ENCODE measurements around the gene EGLN1. TPM values are rescaled to one million over a fixed set of nuclear protein-coding genes. Genes with fewer than 3 reads are reported as not detected.

The EGLN1 gene
- total RNA-seq, 2 experiments from 2014 or later: 34.9 to 39.8 TPM

DNA sequence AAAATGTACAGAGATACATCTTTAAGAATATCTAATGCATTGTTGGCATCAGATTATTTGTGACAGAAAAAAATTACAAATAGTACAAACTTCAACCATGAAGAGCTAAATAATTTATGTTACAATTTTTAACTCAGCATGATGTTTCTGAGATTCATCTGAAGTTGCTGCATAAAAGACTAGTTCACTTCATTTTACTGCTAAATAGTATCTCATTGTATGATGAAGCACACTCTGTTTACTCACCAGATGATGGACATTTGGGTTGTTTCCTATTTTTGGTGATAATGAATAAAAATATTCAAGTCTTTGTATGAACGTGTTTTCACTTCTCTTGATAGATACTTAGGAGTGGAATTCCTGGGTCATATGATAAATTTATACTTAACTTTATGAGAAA is 20.6 kb downstream of the EGLN1 start:
- Mint-ChIP-seq H3K27me3 (no peaks in the 10 kb centered on the region), H3K36me3 (peaks cover 16% of the 10 kb centered on the region), H3K27ac (no peak overlapping the region), H3K9me3 (no peaks in the 10 kb centered on the region), H3K4me1 (peaks cover 14% of the 10 kb centered on the region), H3K4me3 (no peak overlapping the region)
- DNase-seq: no peak
- ATAC-seq (ENCODE audit: low read depth): no peak
- POLR2A ChIA-PET: no interaction called here

- no peak for ATAC-seq (ENCODE audit: low read depth)
- no peaks in the 10 kb centered on the region for H3K9me3 Mint-ChIP-seq
- no peak overlapping the region for H3K27ac Mint-ChIP-seq
- peaks cover 16% of the 10 kb centered on the region for H3K36me3 Mint-ChIP-seq
- peaks cover 17% of the 10 kb centered on the region for H3K4me1 Mint-ChIP-seq
- POLR2A ChIA-PET: no interaction called here
- no peak for DNase-seq
- H3K4me3 Mint-ChIP-seq: no peak overlapping the region
- no peaks in the 10 kb centered on the region for H3K27me3 Mint-ChIP-seq
These were observed 24.0 kb downstream of the EGLN1 start for GRCh38 chr1:231397886-231398671.

GRCh38 chr1:231396643-231397042 is 25.4 kb downstream of the EGLN1 start:
- Mint-ChIP-seq H3K36me3 (peaks cover 19% of the 10 kb centered on the region), H3K27ac (no peak overlapping the region), H3K9me3 (no peaks in the 10 kb centered on the region), H3K4me1 (peaks cover 17% of the 10 kb centered on the region), H3K4me3 (no peak overlapping the region), H3K27me3 (no peaks in the 10 kb centered on the region)
- no peak for ATAC-seq (ENCODE audit: low read depth)
- POLR2A ChIA-PET: no interaction called here
- DNase-seq: no peak

DNA sequence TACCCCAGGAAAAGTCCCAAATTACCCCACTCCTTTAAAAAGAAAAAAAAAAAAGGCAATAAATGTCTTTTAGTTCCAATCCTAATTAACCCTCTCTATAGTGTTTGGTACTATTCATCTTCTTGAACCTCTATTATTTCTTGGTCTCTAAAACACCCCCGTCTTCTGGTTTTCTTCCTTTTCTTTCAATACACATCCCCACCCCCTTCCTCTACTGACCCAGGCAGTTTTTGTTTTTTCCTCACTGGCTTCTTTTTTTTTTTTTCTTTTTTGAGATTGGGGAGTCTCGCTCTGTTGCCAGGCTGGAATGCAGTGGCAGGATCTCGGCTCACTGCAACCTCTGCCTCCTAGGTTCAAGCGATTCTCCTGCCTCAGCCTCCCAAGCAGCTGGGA is 26.1 kb downstream of the EGLN1 start:
- Mint-ChIP-seq H3K4me3 (no peak overlapping the region), H3K4me1 (peaks cover 20% of the 10 kb centered on the region), H3K36me3 (peaks cover 22% of the 10 kb centered on the region), H3K27ac (no peak overlapping the region), H3K27me3 (no peaks in the 10 kb centered on the region), H3K9me3 (no peaks in the 10 kb centered on the region)
- ATAC-seq (ENCODE audit: low read depth) (no peak), DNase-seq (no peak)
- POLR2A ChIA-PET: no interaction called here

DNA sequence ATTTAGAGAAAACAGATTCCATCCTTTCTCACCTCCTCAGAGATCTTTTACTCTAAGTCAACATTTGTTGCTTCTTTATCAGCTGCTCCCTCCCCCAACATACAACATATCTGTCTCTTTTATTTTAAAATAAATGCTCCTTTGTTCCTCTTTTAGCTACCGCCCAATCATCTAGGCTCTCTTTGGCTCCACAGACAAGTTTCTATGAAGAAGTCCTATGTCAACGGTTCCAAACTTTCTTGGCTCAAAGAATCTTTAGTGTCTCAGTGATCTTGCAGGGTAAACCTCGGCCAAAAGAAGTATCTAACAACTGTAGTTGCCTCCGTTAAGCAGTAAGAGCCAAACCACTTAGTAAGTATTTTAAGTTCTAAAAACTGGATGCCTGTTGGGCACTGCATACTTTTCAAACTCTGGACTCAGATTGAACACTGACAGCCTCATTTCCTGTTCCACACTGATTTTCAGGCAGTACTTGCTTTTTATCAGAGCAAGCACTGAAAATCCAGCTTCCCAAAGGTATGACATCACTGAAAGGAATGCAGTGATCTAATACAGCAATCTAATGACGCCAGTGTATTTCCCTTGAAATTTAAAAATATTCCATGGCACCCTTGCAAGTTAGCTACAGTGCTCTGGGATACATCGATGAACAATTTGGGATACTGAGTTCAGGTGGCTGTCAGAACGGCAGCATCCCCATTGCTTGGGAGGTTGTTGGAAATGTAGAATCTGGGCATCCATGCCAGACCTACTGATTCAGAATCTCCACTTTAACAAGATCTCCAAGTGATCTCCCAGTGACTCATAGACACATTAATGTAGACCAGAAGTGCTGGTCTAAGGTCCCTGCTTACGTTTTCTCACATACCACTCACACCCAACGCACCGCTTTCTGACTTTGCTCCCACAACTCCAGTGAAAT is 26.8 kb downstream of the EGLN1 start:
- POLR2A ChIA-PET: no interaction called here
- H3K9me3 Mint-ChIP-seq: no peaks in the 10 kb centered on the region
- no peaks in the 10 kb centered on the region for H3K27me3 Mint-ChIP-seq
- no peak overlapping the region for H3K27ac Mint-ChIP-seq
- H3K4me1 Mint-ChIP-seq: peaks cover 22% of the 10 kb centered on the region
- H3K4me3 Mint-ChIP-seq: no peak overlapping the region
- H3K36me3 Mint-ChIP-seq: peaks cover 24% of the 10 kb centered on the region
- ATAC-seq (ENCODE audit: low read depth) (no peak), DNase-seq (no peak)

DNA sequence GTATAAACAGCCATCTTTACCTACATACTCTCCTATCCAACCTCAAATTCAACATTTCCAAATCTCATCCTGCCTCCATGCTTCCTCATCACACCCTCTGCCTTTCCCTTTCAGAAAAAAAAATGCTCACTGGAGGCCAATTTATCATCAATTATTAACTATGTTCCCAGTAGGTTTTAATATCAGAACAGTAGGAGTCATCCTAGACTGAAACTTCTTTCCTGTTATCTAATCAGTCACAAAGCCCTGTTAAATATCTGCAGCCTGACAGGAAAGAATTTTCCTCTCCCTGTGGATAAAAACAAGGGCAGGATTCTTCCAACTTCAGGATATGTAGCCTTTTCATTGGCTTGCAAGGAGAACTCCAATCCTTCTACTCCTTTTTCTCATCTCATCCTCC is 28.4 kb downstream of the EGLN1 start:
- no peaks in the 10 kb centered on the region for H3K27me3 Mint-ChIP-seq
- DNase-seq (no peak), ATAC-seq (ENCODE audit: low read depth) (no peak)
- H3K9me3 Mint-ChIP-seq: no peaks in the 10 kb centered on the region
- POLR2A ChIA-PET: interaction anchor here (0.5 kb wide), 1 partner anchor 78 kb away, joined by 3 read pairs; no protein-coding TSS in a partner anchor
- peaks cover 32% of the 10 kb centered on the region for H3K36me3 Mint-ChIP-seq
- peaks cover 27% of the 10 kb centered on the region for H3K4me1 Mint-ChIP-seq
- H3K27ac Mint-ChIP-seq: no peak overlapping the region
- H3K4me3 Mint-ChIP-seq: no peak overlapping the region

- no peak for DNase-seq
- POLR2A ChIA-PET: no interaction called here
- H3K4me3 Mint-ChIP-seq: no peak overlapping the region
- H3K27ac Mint-ChIP-seq: no peak overlapping the region
- peaks cover 30% of the 10 kb centered on the region for H3K4me1 Mint-ChIP-seq
- H3K36me3 Mint-ChIP-seq: peaks cover 33% of the 10 kb centered on the region
- no peak for ATAC-seq (ENCODE audit: low read depth)
- H3K27me3 Mint-ChIP-seq: no peaks in the 10 kb centered on the region
- H3K9me3 Mint-ChIP-seq: no peaks in the 10 kb centered on the region
These were observed 29.5 kb downstream of the EGLN1 start for GRCh38 chr1:231392389-231393131.

- DNase-seq (no peak), ATAC-seq (ENCODE audit: low read depth) (no peak)
- Mint-ChIP-seq H3K27me3 (no peaks in the 10 kb centered on the region), H3K36me3 (peaks cover 26% of the 10 kb centered on the region), H3K4me3 (no peak overlapping the region), H3K9me3 (no peaks in the 10 kb centered on the region), H3K4me1 (peaks cover 24% of the 10 kb centered on the region), H3K27ac (no peak overlapping the region)
- POLR2A ChIA-PET: no interaction called here
These were observed 32.0 kb downstream of the EGLN1 start for GRCh38 chr1:231390071-231390470.

DNA sequence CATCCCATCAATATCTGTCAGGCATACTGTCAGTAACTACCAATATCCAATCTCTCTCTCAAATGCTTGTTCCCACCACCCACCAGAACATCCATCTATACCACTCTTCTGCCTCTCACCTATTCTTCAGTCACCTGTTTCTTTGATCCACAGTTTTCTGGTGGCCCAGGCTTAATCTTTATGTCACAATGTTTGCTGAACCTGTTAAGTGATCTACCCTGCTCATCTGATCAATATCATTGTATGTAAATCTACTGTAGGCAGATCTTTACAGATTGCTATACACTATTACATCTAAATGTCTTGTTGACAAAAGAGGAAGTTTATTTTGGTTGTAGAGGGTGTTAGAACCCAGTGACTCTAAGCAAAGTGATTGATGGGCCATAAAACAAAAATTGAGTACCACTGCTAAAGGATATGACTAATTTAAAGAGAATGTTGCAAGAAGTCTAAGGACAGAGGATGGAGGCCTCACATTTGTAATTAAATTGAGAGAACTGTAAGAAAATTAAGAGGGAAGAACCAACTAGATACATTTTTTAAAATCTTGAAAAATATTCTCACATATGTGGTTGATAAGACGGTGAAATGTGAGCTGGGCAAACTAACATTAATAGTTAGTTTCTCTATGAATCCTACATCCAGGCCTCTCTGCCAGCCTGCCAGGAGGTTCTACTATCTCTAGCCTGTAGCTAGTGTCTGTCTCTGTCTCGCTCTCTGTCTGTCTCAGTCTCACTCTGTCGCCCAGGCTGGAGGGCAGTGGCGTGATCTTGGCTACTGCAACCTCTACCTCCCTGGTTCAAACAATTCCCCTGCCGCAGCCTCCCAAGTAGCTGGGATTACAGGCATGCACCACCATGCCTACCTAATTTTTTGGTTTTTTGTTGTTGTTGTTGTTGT is 34.1 kb downstream of the EGLN1 start:
- H3K36me3 Mint-ChIP-seq: peaks cover 26% of the 10 kb centered on the region
- H3K27ac Mint-ChIP-seq: no peak overlapping the region
- H3K4me3 Mint-ChIP-seq: no peak overlapping the region
- POLR2A ChIA-PET: no interaction called here
- no peak for DNase-seq
- no peaks in the 10 kb centered on the region for H3K9me3 Mint-ChIP-seq
- no peaks in the 10 kb centered on the region for H3K27me3 Mint-ChIP-seq
- ATAC-seq (ENCODE audit: low read depth): no peak
- H3K4me1 Mint-ChIP-seq: peaks cover 22% of the 10 kb centered on the region

DNA sequence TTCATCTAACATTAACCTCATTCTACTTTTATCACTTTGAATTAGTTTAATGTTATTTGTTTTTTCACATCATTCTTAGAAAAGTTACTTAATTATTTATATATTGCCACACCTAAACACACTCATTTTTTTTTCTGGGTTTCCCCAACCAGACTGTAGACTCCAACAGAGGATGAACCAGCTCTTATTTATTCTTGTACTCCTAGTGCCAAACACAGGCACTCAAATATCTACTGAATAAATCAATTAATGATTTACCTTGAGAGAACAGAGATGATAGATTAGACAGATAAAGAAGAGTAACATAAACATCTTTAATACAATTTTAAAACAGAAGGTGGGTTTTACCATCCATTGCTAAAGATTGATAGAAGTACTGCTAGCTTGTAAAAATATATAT is 35.6 kb downstream of the EGLN1 start:
- no peak overlapping the region for H3K4me3 Mint-ChIP-seq
- POLR2A ChIA-PET: no interaction called here
- no peaks in the 10 kb centered on the region for H3K27me3 Mint-ChIP-seq
- DNase-seq (no peak), ATAC-seq (ENCODE audit: low read depth) (no peak)
- no peaks in the 10 kb centered on the region for H3K9me3 Mint-ChIP-seq
- peaks cover 24% of the 10 kb centered on the region for H3K36me3 Mint-ChIP-seq
- H3K27ac Mint-ChIP-seq: no peak overlapping the region
- peaks cover 24% of the 10 kb centered on the region for H3K4me1 Mint-ChIP-seq

DNA sequence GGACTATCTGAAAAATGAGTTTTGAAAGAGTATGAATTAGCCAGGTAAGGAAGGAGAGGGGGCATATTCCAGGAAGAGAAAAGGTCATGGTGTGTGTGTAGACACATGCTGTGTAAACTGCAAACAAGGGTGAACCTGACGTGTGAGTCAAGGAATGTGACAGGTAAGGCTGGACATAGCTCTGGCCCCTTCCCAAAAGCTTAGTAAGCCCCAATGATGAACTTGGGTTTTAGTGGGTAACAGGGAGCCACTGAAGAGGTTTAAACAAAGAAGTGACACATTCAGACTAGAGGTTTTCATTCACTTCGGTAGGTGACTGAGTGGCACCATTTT is 36.7 kb downstream of the EGLN1 start:
- POLR2A ChIA-PET: no interaction called here
- peaks cover 19% of the 10 kb centered on the region for H3K36me3 Mint-ChIP-seq
- no peak overlapping the region for H3K4me3 Mint-ChIP-seq
- DNase-seq: no peak
- ATAC-seq (ENCODE audit: low read depth): no peak
- H3K27me3 Mint-ChIP-seq: no peaks in the 10 kb centered on the region
- H3K27ac Mint-ChIP-seq: no peak overlapping the region
- H3K9me3 Mint-ChIP-seq: no peaks in the 10 kb centered on the region
- peaks cover 19% of the 10 kb centered on the region for H3K4me1 Mint-ChIP-seq

- ATAC-seq (ENCODE audit: low read depth): no peak
- DNase-seq: no peak
- Mint-ChIP-seq H3K27ac (no peak overlapping the region), H3K9me3 (no peaks in the 10 kb centered on the region), H3K36me3 (peaks cover 15% of the 10 kb centered on the region), H3K4me1 (peaks cover 14% of the 10 kb centered on the region), H3K4me3 (no peak overlapping the region), H3K27me3 (no peaks in the 10 kb centered on the region)
- POLR2A ChIA-PET: no interaction called here
These were observed 37.2 kb downstream of the EGLN1 start for GRCh38 chr1:231384696-231385415.
